ENCODE measurements around the gene UNC5C. TPM values are rescaled to one million over a fixed set of nuclear protein-coding genes. Genes with fewer than 3 reads are reported as not detected.

Gene UNC5C
- total and polyA plus RNA-seq, 4 donors: 0.27 to 1.2 (median 0.78) TPM

- Histone ChIP-seq H3K27me3 (ENCODE audit: control insufficient read depth in 4 of 4, insufficient read depth in 4 of 4, low read length in 3 of 4) (peaks cover 2 to 12% (median 7%) of the 10 kb centered on the region in 4 donors), H3K4me1 (ENCODE audit: control insufficient read depth in 4 of 4, insufficient read depth in 4 of 4, low read length in 3 of 4) (peaks cover 8 to 23% (median 21%) of the 10 kb centered on the region in 4 donors), H3K4me3 (ENCODE audit: low read depth in 1 of 3, low read length in 3 of 3) (peak overlapping the region in 2 of 3 donors; percentile 49 to 53), H3K36me3 (ENCODE audit: control insufficient read depth in 4 of 4, insufficient read depth in 3 of 4, low read depth in 1 of 4, low read length in 3 of 4) (no peaks in the 10 kb centered on the region), H3K9me3 (ENCODE audit: control insufficient read depth in 4 of 4, low read length in 3 of 4) (no peaks in the 10 kb centered on the region), H3K9ac (ENCODE audit: low read depth in 1 of 2, low read length in 2 of 2) (no peak overlapping the region), H3K27ac (ENCODE audit: low read depth in 1 of 2, low read length in 2 of 2) (peak overlapping the region; percentile 16 to 25)
- DNase-seq (ENCODE audit: low spot score): no peak
- TF ChIP-seq CTCF (IDR thresholded peaks at IDR 0.05; ENCODE audit: low read depth, low read length, missing input control) (no peak), YY1 (IDR thresholded peaks at IDR 0.05) (no peak), SP1 (IDR thresholded peaks at IDR 0.05) (no peak), FOXA1 (IDR thresholded peaks at IDR 0.05) (no peak), EGR1 (IDR thresholded peaks at IDR 0.05; ENCODE audit: low read depth in 2 of 2) (no peak), RAD21 (IDR thresholded peaks at IDR 0.05) (no peak), FOXA2 (IDR thresholded peaks at IDR 0.05) (no peak), GABPA (IDR thresholded peaks at IDR 0.05 in 1 of 2, conservative IDR thresholded peaks at IDR 0.05 in 1 of 2) (no peak), RXRA (IDR thresholded peaks at IDR 0.05) (no peak), ZBTB33 (IDR thresholded peaks at IDR 0.05) (no peak), HNF4G (IDR thresholded peaks at IDR 0.05) (no peak)
- 3% methylated on average over 41 of the region's 41 CpGs for WGBS
Observed at GRCh38 chr4:95547715-95548471, 880 bp downstream of the UNC5C start.

GRCh38 chr4:95546866-95547714 is 1.7 kb downstream of the UNC5C start:
- no peak for TF ChIP-seq RXRA (IDR thresholded peaks at IDR 0.05)
- no peak for TF ChIP-seq ATF3 (IDR thresholded peaks at IDR 0.05)
- no peak for TF ChIP-seq RAD21 (IDR thresholded peaks at IDR 0.05)
- TF ChIP-seq YY1 (IDR thresholded peaks at IDR 0.05): no peak
- no peak for TF ChIP-seq SP1 (IDR thresholded peaks at IDR 0.05)
- no peak for TF ChIP-seq HNF4A (conservative IDR thresholded peaks at IDR 0.05)
- TF ChIP-seq ZBTB33 (IDR thresholded peaks at IDR 0.05): no peak
- no peak for TF ChIP-seq JUND (IDR thresholded peaks at IDR 0.05)
- Histone ChIP-seq H3K36me3 (ENCODE audit: control insufficient read depth in 4 of 4, insufficient read depth in 3 of 4, low read depth in 1 of 4, low read length in 3 of 4) (no peaks in the 10 kb centered on the region), H3K4me1 (ENCODE audit: control insufficient read depth in 4 of 4, insufficient read depth in 4 of 4, low read length in 3 of 4) (peaks cover 8 to 23% (median 21%) of the 10 kb centered on the region in 4 donors), H3K9ac (ENCODE audit: low read depth in 1 of 2, low read length in 2 of 2) (no peak overlapping the region), H3K27me3 (ENCODE audit: control insufficient read depth in 4 of 4, insufficient read depth in 4 of 4, low read length in 3 of 4) (peaks cover 2 to 12% (median 7%) of the 10 kb centered on the region in 4 donors), H3K27ac (ENCODE audit: low read depth in 1 of 2, low read length in 2 of 2) (no peak overlapping the region), H3K4me3 (ENCODE audit: low read depth in 1 of 3, low read length in 3 of 3) (peak overlapping the region in 1 of 3 donors; percentile 53), H3K9me3 (ENCODE audit: control insufficient read depth in 4 of 4, low read length in 3 of 4) (no peaks in the 10 kb centered on the region)
- DNase-seq (ENCODE audit: low spot score): no peak
- 15% methylated on average over 22 of the region's 22 CpGs for WGBS
